Measurements from ENCODE around the gene RNF213.
"Not testable (repeated sequence)": the region's sequence is repeated elsewhere in the genome, so short reads cannot be mapped to it uniquely, and the experiment has no call there.

The RNF213 gene

GRCh38 chr17:80295559-80295958 lies 34.9 kb downstream of the RNF213 start:
- DNase-seq = no peak

GRCh38 chr17:80296221-80296620 lies 35.6 kb downstream of the RNF213 start:
- DNase-seq = no peak

- no peak for DNase-seq
These were observed 37.4 kb downstream of the RNF213 start for GRCh38 chr17:80297996-80298560.

- not testable (repeated sequence) for DNase-seq
These were observed 38.9 kb downstream of the RNF213 start for GRCh38 chr17:80299350-80300100.

GRCh38 chr17:80300756-80301155 lies 40.1 kb downstream of the RNF213 start:
- DNase-seq = not testable (repeated sequence)

GRCh38 chr17:80303824-80304223 lies 43.2 kb downstream of the RNF213 start:
- DNase-seq = no peak

- DNase-seq = no peak
These were observed 47.5 kb downstream of the RNF213 start for GRCh38 chr17:80307994-80308691.

GRCh38 chr17:80308692-80309517 lies 48.3 kb downstream of the RNF213 start:
- no peak for DNase-seq

- DNase-seq = no peak
These were observed 50.7 kb downstream of the RNF213 start for GRCh38 chr17:80311216-80311827.

- no peak for DNase-seq
These were observed 52.0 kb downstream of the RNF213 start for GRCh38 chr17:80312621-80313135.

- DNase-seq = no peak
These were observed 52.6 kb downstream of the RNF213 start for GRCh38 chr17:80313160-80313829.

GRCh38 chr17:80313946-80314345 lies 53.3 kb downstream of the RNF213 start:
- DNase-seq = not testable (repeated sequence)

- no peak for DNase-seq
These were observed 55.0 kb downstream of the RNF213 start for GRCh38 chr17:80315517-80316182.

- DNase-seq = no peak
These were observed 55.8 kb downstream of the RNF213 start for GRCh38 chr17:80316431-80316830.

- no peak for DNase-seq
These were observed 56.5 kb downstream of the RNF213 start for GRCh38 chr17:80316927-80317705.

- no peak for DNase-seq
These were observed 57.0 kb downstream of the RNF213 start for GRCh38 chr17:80317706-80317980.

- DNase-seq = no peak
These were observed 57.5 kb downstream of the RNF213 start for GRCh38 chr17:80318166-80318565.

- DNase-seq = no peak
These were observed 58.8 kb downstream of the RNF213 start for GRCh38 chr17:80319262-80319998.

- no peak for DNase-seq
These were observed 59.3 kb downstream of the RNF213 start for GRCh38 chr17:80319999-80320344.

GRCh38 chr17:80320496-80320895 lies 59.8 kb downstream of the RNF213 start:
- no peak for DNase-seq

Measured in Kasumi-1 (cell line).